ENCODE results near the gene BLID. TPM values are rescaled to one million over a fixed set of nuclear protein-coding genes. Genes with fewer than 3 reads are reported as not detected.

The BLID gene
- total and polyA plus RNA-seq, 2 experiments from 2014 or later, result not detected

DNA sequence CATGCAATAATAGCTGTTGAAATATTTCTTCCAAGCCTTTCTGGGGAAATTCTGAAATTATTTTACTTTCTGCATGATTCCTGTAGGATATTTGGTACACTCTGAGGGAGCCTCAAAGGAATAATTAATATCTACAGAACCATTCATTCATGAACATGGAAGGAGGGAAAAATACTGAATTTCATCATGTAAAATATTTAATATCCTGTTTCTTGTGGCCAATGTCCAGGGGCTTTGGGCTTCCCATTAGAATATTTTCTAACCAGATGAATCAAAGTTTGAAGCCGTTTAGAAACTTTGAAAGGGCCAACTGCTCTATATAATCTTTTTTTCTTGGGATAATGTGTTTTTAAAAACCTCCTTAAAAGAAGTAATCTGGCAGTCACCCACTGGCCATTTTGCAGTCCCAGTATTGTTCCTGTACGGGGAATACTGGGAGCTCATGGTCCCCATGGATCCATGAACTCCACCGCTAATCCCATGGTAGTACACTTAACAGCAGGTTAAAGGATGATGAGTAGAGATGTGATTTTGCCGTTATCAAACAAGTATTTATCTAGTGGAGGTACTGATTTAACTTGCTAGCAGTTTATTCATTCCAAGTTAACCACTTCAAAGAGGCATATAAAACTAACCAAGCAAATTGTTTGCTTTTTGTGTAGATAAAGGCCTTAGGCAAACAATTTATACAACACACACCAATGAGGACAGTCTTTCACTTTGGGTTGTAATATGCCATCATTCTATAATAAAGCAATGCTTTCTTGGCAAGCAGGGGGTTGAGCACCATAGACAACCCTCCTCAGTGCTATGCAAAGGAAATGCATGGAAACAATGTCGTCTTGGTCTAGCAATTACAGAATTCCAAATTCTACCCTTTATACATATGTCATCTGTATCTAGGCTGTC lies 34.5 kb upstream of the BLID start:
- H3F3A ChIP-seq (replicated peaks; ENCODE audit: low read depth), result no peaks in the 10 kb centered on the region
- H3K4me2 ChIP-seq, result no peak overlapping the region
- H4K20me1 ChIP-seq (replicated peaks; ENCODE audit: insufficient read depth), result no peaks in the 10 kb centered on the region
- Mint-ChIP-seq H3K9me3 (no peaks in the 10 kb centered on the region), H3K27ac (no peak overlapping the region), H3K27me3 (ENCODE audit: insufficient read depth, low read depth, poor library complexity) (no peaks in the 10 kb centered on the region), H3K4me1 (peaks cover 10% of the 10 kb centered on the region; the same call in 2 of the 3 replicates), H3K36me3 (ENCODE audit: low read depth) (no peaks in the 10 kb centered on the region), H3K4me3 (no peak overlapping the region)
- H3K4me1 ChIP-seq (ENCODE audit: insufficient read depth), result peaks cover 9% of the 10 kb centered on the region
- H3K9me2 ChIP-seq (ENCODE audit: insufficient read depth), result no peaks in the 10 kb centered on the region
- H3K36me3 ChIP-seq (ENCODE audit: insufficient read depth), result no peaks in the 10 kb centered on the region
- no peak overlapping the region for H3K27ac ChIP-seq (ENCODE audit: low read depth)
- H3K79me2 ChIP-seq (replicated peaks; ENCODE audit: insufficient read depth), result no peaks in the 10 kb centered on the region
- H3K27me3 ChIP-seq (ENCODE audit: insufficient read depth), result no peaks in the 10 kb centered on the region
- H3K4me3 ChIP-seq, result no peak overlapping the region
- no peak for ATAC-seq
- TF ChIP-seq, protein P1, sequence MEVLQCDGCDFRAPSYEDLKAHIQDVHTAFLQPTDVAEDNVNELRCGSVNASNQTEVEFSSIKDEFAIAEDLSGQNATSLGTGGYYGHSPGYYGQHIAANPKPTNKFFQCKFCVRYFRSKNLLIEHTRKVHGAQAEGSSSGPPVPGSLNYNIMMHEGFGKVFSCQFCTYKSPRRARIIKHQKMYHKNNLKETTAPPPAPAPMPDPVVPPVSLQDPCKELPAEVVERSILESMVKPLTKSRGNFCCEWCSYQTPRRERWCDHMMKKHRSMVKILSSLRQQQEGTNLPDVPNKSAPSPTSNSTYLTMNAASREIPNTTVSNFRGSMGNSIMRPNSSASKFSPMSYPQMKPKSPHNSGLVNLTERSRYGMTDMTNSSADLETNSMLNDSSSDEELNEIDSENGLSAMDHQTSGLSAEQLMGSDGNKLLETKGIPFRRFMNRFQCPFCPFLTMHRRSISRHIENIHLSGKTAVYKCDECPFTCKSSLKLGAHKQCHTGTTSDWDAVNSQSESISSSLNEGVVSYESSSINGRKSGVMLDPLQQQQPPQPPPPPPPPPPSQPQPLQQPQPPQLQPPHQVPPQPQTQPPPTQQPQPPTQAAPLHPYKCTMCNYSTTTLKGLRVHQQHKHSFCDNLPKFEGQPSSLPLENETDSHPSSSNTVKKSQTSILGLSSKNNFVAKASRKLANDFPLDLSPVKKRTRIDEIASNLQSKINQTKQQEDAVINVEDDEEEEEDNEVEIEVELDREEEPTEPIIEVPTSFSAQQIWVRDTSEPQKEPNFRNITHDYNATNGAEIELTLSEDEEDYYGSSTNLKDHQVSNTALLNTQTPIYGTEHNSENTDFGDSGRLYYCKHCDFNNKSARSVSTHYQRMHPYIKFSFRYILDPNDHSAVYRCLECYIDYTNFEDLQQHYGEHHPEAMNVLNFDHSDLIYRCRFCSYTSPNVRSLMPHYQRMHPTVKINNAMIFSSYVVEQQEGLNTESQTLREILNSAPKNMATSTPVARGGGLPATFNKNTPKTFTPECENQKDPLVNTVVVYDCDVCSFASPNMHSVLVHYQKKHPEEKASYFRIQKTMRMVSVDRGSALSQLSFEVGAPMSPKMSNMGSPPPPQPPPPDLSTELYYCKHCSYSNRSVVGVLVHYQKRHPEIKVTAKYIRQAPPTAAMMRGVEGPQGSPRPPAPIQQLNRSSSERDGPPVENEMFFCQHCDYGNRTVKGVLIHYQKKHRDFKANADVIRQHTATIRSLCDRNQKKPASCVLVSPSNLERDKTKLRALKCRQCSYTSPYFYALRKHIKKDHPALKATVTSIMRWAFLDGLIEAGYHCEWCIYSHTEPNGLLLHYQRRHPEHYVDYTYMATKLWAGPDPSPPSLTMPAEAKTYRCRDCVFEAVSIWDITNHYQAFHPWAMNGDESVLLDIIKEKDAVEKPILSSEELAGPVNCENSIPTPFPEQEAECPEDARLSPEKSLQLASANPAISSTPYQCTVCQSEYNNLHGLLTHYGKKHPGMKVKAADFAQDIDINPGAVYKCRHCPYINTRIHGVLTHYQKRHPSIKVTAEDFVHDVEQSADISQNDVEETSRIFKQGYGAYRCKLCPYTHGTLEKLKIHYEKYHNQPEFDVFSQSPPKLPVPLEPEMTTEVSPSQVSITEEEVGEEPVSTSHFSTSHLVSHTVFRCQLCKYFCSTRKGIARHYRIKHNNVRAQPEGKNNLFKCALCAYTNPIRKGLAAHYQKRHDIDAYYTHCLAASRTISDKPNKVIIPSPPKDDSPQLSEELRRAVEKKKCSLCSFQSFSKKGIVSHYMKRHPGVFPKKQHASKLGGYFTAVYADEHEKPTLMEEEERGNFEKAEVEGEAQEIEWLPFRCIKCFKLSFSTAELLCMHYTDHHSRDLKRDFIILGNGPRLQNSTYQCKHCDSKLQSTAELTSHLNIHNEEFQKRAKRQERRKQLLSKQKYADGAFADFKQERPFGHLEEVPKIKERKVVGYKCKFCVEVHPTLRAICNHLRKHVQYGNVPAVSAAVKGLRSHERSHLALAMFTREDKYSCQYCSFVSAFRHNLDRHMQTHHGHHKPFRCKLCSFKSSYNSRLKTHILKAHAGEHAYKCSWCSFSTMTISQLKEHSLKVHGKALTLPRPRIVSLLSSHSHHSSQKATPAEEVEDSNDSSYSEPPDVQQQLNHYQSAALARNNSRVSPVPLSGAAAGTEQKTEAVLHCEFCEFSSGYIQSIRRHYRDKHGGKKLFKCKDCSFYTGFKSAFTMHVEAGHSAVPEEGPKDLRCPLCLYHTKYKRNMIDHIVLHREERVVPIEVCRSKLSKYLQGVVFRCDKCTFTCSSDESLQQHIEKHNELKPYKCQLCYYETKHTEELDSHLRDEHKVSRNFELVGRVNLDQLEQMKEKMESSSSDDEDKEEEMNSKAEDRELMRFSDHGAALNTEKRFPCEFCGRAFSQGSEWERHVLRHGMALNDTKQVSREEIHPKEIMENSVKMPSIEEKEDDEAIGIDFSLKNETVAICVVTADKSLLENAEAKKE (CRISPR knock-in tag; IDR thresholded peaks at IDR 0.05), result no peak
- TF ChIP-seq NANOG (IDR thresholded peaks at IDR 0.05; ENCODE audit: borderline replicate concordance), result no peak
- no peak for TF ChIP-seq EZH2 (IDR thresholded peaks at IDR 0.05; ENCODE audit: low read depth, unreplicated experiment)
- TF ChIP-seq, protein P2, sequence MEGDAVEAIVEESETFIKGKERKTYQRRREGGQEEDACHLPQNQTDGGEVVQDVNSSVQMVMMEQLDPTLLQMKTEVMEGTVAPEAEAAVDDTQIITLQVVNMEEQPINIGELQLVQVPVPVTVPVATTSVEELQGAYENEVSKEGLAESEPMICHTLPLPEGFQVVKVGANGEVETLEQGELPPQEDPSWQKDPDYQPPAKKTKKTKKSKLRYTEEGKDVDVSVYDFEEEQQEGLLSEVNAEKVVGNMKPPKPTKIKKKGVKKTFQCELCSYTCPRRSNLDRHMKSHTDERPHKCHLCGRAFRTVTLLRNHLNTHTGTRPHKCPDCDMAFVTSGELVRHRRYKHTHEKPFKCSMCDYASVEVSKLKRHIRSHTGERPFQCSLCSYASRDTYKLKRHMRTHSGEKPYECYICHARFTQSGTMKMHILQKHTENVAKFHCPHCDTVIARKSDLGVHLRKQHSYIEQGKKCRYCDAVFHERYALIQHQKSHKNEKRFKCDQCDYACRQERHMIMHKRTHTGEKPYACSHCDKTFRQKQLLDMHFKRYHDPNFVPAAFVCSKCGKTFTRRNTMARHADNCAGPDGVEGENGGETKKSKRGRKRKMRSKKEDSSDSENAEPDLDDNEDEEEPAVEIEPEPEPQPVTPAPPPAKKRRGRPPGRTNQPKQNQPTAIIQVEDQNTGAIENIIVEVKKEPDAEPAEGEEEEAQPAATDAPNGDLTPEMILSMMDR (conservative IDR thresholded peaks at IDR 0.05; ENCODE audit: low read depth in 2 of 2), result no peak
- TF ChIP-seq, protein P3, sequence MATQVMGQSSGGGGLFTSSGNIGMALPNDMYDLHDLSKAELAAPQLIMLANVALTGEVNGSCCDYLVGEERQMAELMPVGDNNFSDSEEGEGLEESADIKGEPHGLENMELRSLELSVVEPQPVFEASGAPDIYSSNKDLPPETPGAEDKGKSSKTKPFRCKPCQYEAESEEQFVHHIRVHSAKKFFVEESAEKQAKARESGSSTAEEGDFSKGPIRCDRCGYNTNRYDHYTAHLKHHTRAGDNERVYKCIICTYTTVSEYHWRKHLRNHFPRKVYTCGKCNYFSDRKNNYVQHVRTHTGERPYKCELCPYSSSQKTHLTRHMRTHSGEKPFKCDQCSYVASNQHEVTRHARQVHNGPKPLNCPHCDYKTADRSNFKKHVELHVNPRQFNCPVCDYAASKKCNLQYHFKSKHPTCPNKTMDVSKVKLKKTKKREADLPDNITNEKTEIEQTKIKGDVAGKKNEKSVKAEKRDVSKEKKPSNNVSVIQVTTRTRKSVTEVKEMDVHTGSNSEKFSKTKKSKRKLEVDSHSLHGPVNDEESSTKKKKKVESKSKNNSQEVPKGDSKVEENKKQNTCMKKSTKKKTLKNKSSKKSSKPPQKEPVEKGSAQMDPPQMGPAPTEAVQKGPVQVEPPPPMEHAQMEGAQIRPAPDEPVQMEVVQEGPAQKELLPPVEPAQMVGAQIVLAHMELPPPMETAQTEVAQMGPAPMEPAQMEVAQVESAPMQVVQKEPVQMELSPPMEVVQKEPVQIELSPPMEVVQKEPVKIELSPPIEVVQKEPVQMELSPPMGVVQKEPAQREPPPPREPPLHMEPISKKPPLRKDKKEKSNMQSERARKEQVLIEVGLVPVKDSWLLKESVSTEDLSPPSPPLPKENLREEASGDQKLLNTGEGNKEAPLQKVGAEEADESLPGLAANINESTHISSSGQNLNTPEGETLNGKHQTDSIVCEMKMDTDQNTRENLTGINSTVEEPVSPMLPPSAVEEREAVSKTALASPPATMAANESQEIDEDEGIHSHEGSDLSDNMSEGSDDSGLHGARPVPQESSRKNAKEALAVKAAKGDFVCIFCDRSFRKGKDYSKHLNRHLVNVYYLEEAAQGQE (IDR thresholded peaks at IDR 0.05; ENCODE audit: unreplicated experiment), result no peak
- DNase-seq (ENCODE audit: low spot score), result no peak
- H2AFZ ChIP-seq, result no peak overlapping the region

Measured in GM23338 (cell line).